ENCODE measurements around the gene CFDP1.

GRCh38 chr16:75309899-75310430 is 123.3 kb downstream of the CFDP1 start:
- TF ChIP-seq CTCF (IDR thresholded peaks at IDR 0.05) (no peak), POLR2AphosphoS5 (IDR thresholded peaks at IDR 0.05) (no peak), EP300 (IDR thresholded peaks at IDR 0.05) (no peak), POLR2A (IDR thresholded peaks at IDR 0.05) (no peak)

All from suprapubic skin (tissue), 4 donors.